Esophagus squamous epithelium (tissue), 5 donors: ENCODE data around the gene KANTR. TPM values are rescaled to one million over a fixed set of nuclear protein-coding genes. Genes with fewer than 3 reads are reported as not detected.

Experiments
- DNase-seq: peaks from one replicate; lab custom pipeline; 2025; lab: John Stamatoyannopoulos, UW
- H3K27ac ChIP-seq, 4 donors: fragments of 200-600 bp; sonication (generic); one replicate each; pipeline ENCODE4 v1.5.1; 2016 to 2019; ENCODE audit warnings: mild to moderate bottlenecking in 1 of 4
- H3K27me3 ChIP-seq, 4 donors: fragments of 200-600 bp; sonication (generic); 1 replicate in 3 of 4; 2 replicates in 1 of 4; pipeline versions ENCODE4 v1.5.1 to v1.6.0; 2017 to 2021; ENCODE audit warnings: antibody characterized with exemption in 1 of 4
- H3K36me3 ChIP-seq, 3 donors: fragments of 200-600 bp; sonication (generic); one replicate each; pipeline ENCODE4 v1.5.1; 2016 to 2019
- H3K4me1 ChIP-seq, 3 donors: fragments of 200-600 bp; sonication (generic); one replicate each; pipeline ENCODE4 v1.5.1; 2017 to 2019
- H3K4me3 ChIP-seq, 4 donors: fragments of 200-600 bp; sonication (generic); 1 replicate in 3 of 4; 2 replicates in 1 of 4; pipeline ENCODE4 v1.5.1; 2016 to 2019; ENCODE audit warnings: mild to moderate bottlenecking in 2 of 4, moderate library complexity in 1 of 4
- H3K9me3 ChIP-seq, 3 donors: fragments of 200-600 bp; sonication (generic); one replicate each; pipeline ENCODE4 v1.5.1; 2016 to 2019
- CTCF ChIP-seq, 6 experiments: fragments of 450-650 bp in 4 of 6; fragments of 200-600 bp in 2 of 6; sonication (generic) in 2 of 6; IDR thresholded peaks; one replicate each; pipeline ENCODE4 v1.5.1; 2016 to 2019; ENCODE audit warnings: antibody characterized with exemption in 6 of 6, mild to moderate bottlenecking in 4 of 6, moderate library complexity in 4 of 6
- POLR2A ChIP-seq, 4 donors: fragments of 450-650 bp; IDR thresholded peaks; one replicate each; pipeline ENCODE4 v1.6.1; 2017; ENCODE audit warnings: antibody characterized with exemption in 4 of 4, mild to moderate bottlenecking in 4 of 4, moderate library complexity in 3 of 4
- whole genome bisulfite sequencing, 2 donors: methylation state at CpG; one replicate each; pipeline ENCODE4 v1.1.5; 2018; 5-methylcytosine and 5-hydroxymethylcytosine counted together
- intact Hi-C: fragments of 100-400 bp; cut with DNase I; formaldehyde crosslinking; loops from one replicate; pipeline ENCODE4 v1.15.0; 2022
- total RNA-seq, 4 donors: library from RNA; depleted of rRNA; stranded (reverse); fragments of >200 nt; gene quantifications; one replicate each; pipeline ENCODE4 v1.1.0, GENCODE V29; 2016
- donor health status: DM: yes; HTN: yes; CAD: no.

The KANTR gene
- total RNA-seq, 4 donors from 2014 or later = 3.5 to 15.6 (median 5.3) TPM

DNA sequence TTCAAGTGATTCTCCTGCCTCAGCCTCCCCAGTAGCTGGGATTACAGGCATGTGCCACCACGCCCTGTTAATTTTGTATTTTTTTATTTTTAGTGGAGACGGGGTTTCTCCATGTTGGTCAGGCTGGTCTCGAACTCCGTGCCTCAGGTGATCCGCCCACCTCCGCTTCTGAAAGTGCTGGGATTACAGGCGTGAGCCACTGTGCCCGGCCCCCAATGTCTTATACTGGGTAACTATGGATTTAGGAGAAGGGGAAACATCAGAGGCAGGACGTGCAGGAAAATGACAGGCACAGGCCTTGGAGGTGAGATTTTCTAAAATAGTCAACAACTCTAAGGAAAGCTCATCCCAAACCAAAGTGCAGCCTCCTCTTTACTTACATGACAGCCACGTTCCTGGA, 22.9 kb upstream of the KANTR start:
- Histone ChIP-seq H3K9me3 (no peaks in the 10 kb centered on the region), H3K27ac (no peak overlapping the region), H3K4me3 (no peak overlapping the region), H3K27me3 (no peaks in the 10 kb centered on the region), H3K4me1 (peaks cover 0 to 13% (median 7%) of the 10 kb centered on the region in 3 donors), H3K36me3 (no peaks in the 10 kb centered on the region)
- no peak for TF ChIP-seq CTCF (IDR thresholded peaks at IDR 0.05)
- TF ChIP-seq POLR2A (IDR thresholded peaks at IDR 0.05) = no peak
- 60 to 100% methylated on average over 1 to 5 of the region's 10 CpGs for WGBS, 2 donors
- intact Hi-C loops = no loop called here
- no peak for DNase-seq

- H3K4me3 ChIP-seq = peak overlapping the region; percentile 20 to 63 (median 38)
- H3K9me3 ChIP-seq = no peaks in the 10 kb centered on the region
- DNase-seq = peak; percentile 10
- H3K4me1 ChIP-seq = peaks cover 0 to 13% (median 7%) of the 10 kb centered on the region in 3 donors
- H3K27ac ChIP-seq = peak overlapping the region; percentile 59 to 81 (median 75)
- H3K36me3 ChIP-seq = no peaks in the 10 kb centered on the region
- WGBS, 2 donors = 2 to 16% methylated on average over 8 to 22 of the region's 31 CpGs
- H3K27me3 ChIP-seq = no peaks in the 10 kb centered on the region
- intact Hi-C loops = no loop called here
- TF ChIP-seq CTCF (IDR thresholded peaks at IDR 0.05) (peak; percentile 47 to 78 (median 62)), POLR2A (IDR thresholded peaks at IDR 0.05) (no peak)
Observed at GRCh38 chrX:53071604-53072417, 22.1 kb upstream of the KANTR start.

GRCh38 chrX:53072418-53073114, 21.4 kb upstream of the KANTR start:
- H3K4me3 ChIP-seq = peak overlapping the region in 3 of 4 donors; percentile 34 to 63 (median 41)
- intact Hi-C loops = no loop called here
- no peaks in the 10 kb centered on the region for H3K9me3 ChIP-seq
- peaks cover 0 to 13% (median 7%) of the 10 kb centered on the region in 3 donors for H3K4me1 ChIP-seq
- H3K27ac ChIP-seq = peak overlapping the region; percentile 59 to 84 (median 78)
- H3K27me3 ChIP-seq = no peaks in the 10 kb centered on the region
- WGBS, 2 donors = 56 to 66% methylated on average over 5 to 6 of the region's 9 CpGs
- no peaks in the 10 kb centered on the region for H3K36me3 ChIP-seq
- no peak for DNase-seq
- no peak for TF ChIP-seq CTCF (IDR thresholded peaks at IDR 0.05)
- TF ChIP-seq POLR2A (IDR thresholded peaks at IDR 0.05) = no peak

DNA sequence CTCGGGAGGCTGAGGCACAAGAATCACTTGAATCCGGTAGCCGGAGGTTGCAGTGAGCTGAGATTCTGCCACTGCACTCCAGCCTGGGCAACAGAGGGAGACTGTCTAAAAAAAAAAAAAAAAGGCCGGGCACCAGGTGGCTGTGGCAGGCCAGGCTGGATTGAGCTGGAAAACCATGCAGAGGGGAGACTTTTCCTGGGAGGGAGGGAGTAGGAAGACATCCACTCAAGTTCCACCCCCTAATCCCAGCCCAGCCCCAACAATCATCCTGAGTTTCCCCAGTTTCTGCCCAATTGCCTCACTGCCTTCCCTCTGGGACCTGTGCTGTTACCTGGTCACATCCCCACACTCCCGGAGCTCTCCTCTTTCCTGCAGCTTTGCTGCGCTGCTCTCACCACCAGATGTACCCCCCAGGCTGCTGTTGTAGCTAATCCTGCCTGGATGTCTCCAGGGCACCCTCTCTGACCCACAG, 20.8 kb upstream of the KANTR start:
- no peaks in the 10 kb centered on the region for H3K36me3 ChIP-seq
- H3K9me3 ChIP-seq = no peaks in the 10 kb centered on the region
- TF ChIP-seq POLR2A (IDR thresholded peaks at IDR 0.05) (no peak), CTCF (IDR thresholded peaks at IDR 0.05) (no peak)
- peak overlapping the region; percentile 59 to 84 (median 78) for H3K27ac ChIP-seq
- WGBS, 2 donors = 64 to 79% methylated on average over 5 to 6 of the region's 6 CpGs
- no peak overlapping the region for H3K4me3 ChIP-seq
- intact Hi-C loops = no loop called here
- peaks cover 0 to 13% (median 7%) of the 10 kb centered on the region in 3 donors for H3K4me1 ChIP-seq
- no peak for DNase-seq
- no peaks in the 10 kb centered on the region for H3K27me3 ChIP-seq

DNA sequence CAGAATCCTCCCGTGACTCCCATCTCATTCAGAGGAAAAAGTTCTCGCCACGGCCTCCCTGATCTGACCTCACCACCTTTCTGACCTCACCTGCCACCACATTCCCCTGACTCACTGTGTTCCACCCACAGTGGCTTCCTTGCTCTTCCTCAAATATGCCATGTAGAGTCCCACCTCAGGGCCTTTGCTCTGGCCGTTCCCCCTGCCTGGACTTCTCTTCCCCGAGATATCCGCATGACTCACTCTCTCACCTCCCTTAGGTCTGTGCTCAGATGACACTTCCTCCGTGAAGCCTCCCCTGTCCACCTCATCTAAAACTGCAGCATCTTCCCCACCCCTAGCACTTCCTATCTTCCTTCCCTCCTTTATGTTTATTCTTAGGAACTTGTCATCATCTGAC, 18.9 kb upstream of the KANTR start:
- H3K27ac ChIP-seq = no peak overlapping the region
- H3K4me1 ChIP-seq = peaks cover 0 to 13% (median 7%) of the 10 kb centered on the region in 3 donors
- WGBS, 2 donors = 71 to 72% methylated on average over 7 of the region's 7 CpGs
- intact Hi-C loops = no loop called here
- H3K9me3 ChIP-seq = no peaks in the 10 kb centered on the region
- no peak for TF ChIP-seq POLR2A (IDR thresholded peaks at IDR 0.05)
- no peaks in the 10 kb centered on the region for H3K27me3 ChIP-seq
- H3K4me3 ChIP-seq = no peak overlapping the region
- no peaks in the 10 kb centered on the region for H3K36me3 ChIP-seq
- no peak for DNase-seq
